ENCODE data around the gene PIGV.

The PIGV gene

DNA sequence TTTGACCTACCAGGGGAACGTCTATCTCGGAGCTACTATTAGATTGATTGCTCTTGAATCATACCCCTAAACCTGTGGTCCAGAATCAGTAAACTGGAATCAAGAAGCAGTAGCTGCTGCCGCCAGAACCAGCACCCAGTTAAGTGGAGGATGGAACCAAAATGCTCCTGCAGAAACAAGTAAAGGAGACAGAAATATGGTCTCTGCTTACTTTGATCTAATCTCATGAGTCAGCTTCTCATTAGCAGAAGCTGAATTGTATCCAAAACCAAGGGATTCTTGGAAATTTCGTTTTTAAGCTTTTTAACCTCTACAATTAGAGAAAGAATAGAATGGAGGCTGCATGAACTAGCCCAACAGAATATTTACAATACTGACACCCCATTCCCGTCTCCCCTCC is 42.6 kb upstream of the PIGV start:
- Histone ChIP-seq H3K9me3 (ENCODE audit: insufficient read depth, low read length) (no peaks in the 10 kb centered on the region), H3K27ac (ENCODE audit: low read depth, low read length) (peak overlapping the region; percentile 91), H3K4me3 (ENCODE audit: insufficient read depth, low read length, poor library complexity, severe bottlenecking) (no peak overlapping the region), H3F3A (ENCODE audit: insufficient read depth) (peaks cover 33% of the 10 kb centered on the region), H3K79me2 (ENCODE audit: insufficient read depth, low read length) (peaks cover 90% of the 10 kb centered on the region), H3K9me2 (replicated peaks; ENCODE audit: insufficient read depth, low read length) (no peaks in the 10 kb centered on the region), H2AFZ (ENCODE audit: low read depth, low read length, severe bottlenecking) (no peak overlapping the region), H3K27me3 (ENCODE audit: low read length) (no peaks in the 10 kb centered on the region), H3K36me3 (ENCODE audit: low read length) (peaks cover 31% of the 10 kb centered on the region), H3K4me2 (ENCODE audit: low read depth, low read length, poor library complexity, severe bottlenecking) (no peak overlapping the region), H4K20me1 (ENCODE audit: low read depth, low read length) (no peaks in the 10 kb centered on the region), H3K9ac (ENCODE audit: low read length) (0 out of 2 replicates have a peak overlapping the region, but pooled peaks have one; percentile 43)
- TF ChIP-seq EZH2phosphoT487 (conservative IDR thresholded peaks at IDR 0.05; ENCODE audit: low read length) = no peak
- TF ChIP-seq, protein P1, sequence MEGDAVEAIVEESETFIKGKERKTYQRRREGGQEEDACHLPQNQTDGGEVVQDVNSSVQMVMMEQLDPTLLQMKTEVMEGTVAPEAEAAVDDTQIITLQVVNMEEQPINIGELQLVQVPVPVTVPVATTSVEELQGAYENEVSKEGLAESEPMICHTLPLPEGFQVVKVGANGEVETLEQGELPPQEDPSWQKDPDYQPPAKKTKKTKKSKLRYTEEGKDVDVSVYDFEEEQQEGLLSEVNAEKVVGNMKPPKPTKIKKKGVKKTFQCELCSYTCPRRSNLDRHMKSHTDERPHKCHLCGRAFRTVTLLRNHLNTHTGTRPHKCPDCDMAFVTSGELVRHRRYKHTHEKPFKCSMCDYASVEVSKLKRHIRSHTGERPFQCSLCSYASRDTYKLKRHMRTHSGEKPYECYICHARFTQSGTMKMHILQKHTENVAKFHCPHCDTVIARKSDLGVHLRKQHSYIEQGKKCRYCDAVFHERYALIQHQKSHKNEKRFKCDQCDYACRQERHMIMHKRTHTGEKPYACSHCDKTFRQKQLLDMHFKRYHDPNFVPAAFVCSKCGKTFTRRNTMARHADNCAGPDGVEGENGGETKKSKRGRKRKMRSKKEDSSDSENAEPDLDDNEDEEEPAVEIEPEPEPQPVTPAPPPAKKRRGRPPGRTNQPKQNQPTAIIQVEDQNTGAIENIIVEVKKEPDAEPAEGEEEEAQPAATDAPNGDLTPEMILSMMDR (IDR thresholded peaks at IDR 0.05; ENCODE audit: insufficient read depth, low read length, poor library complexity, severe bottlenecking) = no peak

DNA sequence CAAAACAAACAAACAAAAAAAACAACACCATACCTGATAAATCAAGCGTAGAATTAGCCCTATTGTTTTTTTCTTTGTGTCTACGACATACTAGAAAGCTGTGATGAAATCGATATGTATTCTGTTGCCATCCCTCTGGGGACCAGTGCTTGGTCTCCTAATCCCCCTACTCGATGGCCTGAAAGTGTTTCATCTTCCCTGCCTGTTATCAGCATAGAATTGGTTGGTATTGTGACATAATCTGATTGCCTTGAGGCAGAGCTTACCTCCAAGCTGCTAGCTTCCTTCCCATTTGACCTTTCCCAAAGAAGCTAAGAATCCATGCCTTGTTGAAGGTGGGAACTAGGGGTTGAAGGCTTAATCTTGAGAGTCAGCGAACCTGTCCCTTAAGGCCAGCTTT is 40.7 kb upstream of the PIGV start:
- Histone ChIP-seq H3K4me3 (ENCODE audit: insufficient read depth, low read length, poor library complexity, severe bottlenecking) (no peak overlapping the region), H3F3A (ENCODE audit: insufficient read depth) (peaks cover 23% of the 10 kb centered on the region), H3K27ac (ENCODE audit: low read depth, low read length) (no peak overlapping the region), H3K9ac (ENCODE audit: low read length) (no peak overlapping the region), H3K27me3 (ENCODE audit: low read length) (no peaks in the 10 kb centered on the region), H2AFZ (ENCODE audit: low read depth, low read length, severe bottlenecking) (no peak overlapping the region), H3K9me2 (replicated peaks; ENCODE audit: insufficient read depth, low read length) (no peaks in the 10 kb centered on the region), H3K36me3 (ENCODE audit: low read length) (peaks cover 29% of the 10 kb centered on the region), H3K79me2 (ENCODE audit: insufficient read depth, low read length) (peaks cover 88% of the 10 kb centered on the region), H3K4me2 (ENCODE audit: low read depth, low read length, poor library complexity, severe bottlenecking) (no peak overlapping the region), H3K9me3 (ENCODE audit: insufficient read depth, low read length) (no peaks in the 10 kb centered on the region), H4K20me1 (ENCODE audit: low read depth, low read length) (no peaks in the 10 kb centered on the region)
- TF ChIP-seq, protein P1 (IDR thresholded peaks at IDR 0.05; ENCODE audit: insufficient read depth, low read length, poor library complexity, severe bottlenecking) = no peak
- no peak for TF ChIP-seq EZH2phosphoT487 (conservative IDR thresholded peaks at IDR 0.05; ENCODE audit: low read length)

DNA sequence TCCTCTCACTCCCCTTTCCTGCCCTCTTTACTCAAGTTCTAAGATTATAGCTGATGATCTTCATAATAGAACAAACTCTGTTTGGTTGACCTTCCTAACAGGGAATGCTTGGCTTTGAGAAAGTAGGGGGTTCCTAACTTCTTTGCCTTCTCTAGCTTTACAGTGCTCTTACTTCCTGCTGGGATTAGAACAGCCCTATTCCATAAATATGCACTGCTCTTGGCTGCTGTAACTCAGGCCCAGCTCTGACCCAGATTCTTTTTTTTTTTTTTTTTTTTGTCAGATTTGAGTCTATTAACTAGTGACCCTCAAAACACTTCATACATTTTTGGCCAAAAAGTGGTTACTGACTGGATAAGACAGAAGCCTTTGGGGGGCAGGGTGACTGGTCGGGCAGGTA is 39.4 kb upstream of the PIGV start:
- Histone ChIP-seq H3K4me2 (ENCODE audit: low read depth, low read length, poor library complexity, severe bottlenecking) (no peak overlapping the region), H3K27ac (ENCODE audit: low read depth, low read length) (no peak overlapping the region), H4K20me1 (ENCODE audit: low read depth, low read length) (no peaks in the 10 kb centered on the region), H3K79me2 (ENCODE audit: insufficient read depth, low read length) (peaks cover 89% of the 10 kb centered on the region), H3K27me3 (ENCODE audit: low read length) (no peaks in the 10 kb centered on the region), H3K4me3 (ENCODE audit: insufficient read depth, low read length, poor library complexity, severe bottlenecking) (no peak overlapping the region), H2AFZ (ENCODE audit: low read depth, low read length, severe bottlenecking) (no peak overlapping the region), H3K36me3 (ENCODE audit: low read length) (peaks cover 40% of the 10 kb centered on the region), H3K9me3 (ENCODE audit: insufficient read depth, low read length) (no peaks in the 10 kb centered on the region), H3K9me2 (replicated peaks; ENCODE audit: insufficient read depth, low read length) (no peaks in the 10 kb centered on the region), H3F3A (ENCODE audit: insufficient read depth) (peaks cover 10% of the 10 kb centered on the region), H3K9ac (ENCODE audit: low read length) (no peak overlapping the region)
- TF ChIP-seq EZH2phosphoT487 (conservative IDR thresholded peaks at IDR 0.05; ENCODE audit: low read length) = no peak
- TF ChIP-seq, protein P1 (IDR thresholded peaks at IDR 0.05; ENCODE audit: insufficient read depth, low read length, poor library complexity, severe bottlenecking) = no peak
